Endodermal cell (in vitro differentiated cells): ENCODE results near the gene RXRA. TPM values are rescaled to one million over a fixed set of nuclear protein-coding genes. Genes with fewer than 3 reads are reported as not detected.

Experiments used
- DNase-seq: peaks from one replicate; pipeline ENCODE4 v3.0.0-alpha.2; 2017
- H3K27ac ChIP-seq: 2 replicates; pipeline ENCODE4 v1.5.1; 2013; ENCODE audit warnings: mild to moderate bottlenecking, low read depth, low read length, moderate library complexity
- H3K27me3 ChIP-seq: 2 replicates; pipeline ENCODE4 v1.6.1; 2013; ENCODE audit warnings: mild to moderate bottlenecking, low read length, moderate library complexity; ENCODE audit not compliant: insufficient read depth, control insufficient read depth, poor library complexity, severe bottlenecking
- H3K36me3 ChIP-seq: 2 replicates; pipeline ENCODE4 v1.7.0; 2013; ENCODE audit warnings: mild to moderate bottlenecking, low read length, moderate library complexity; ENCODE audit not compliant: control insufficient read depth, insufficient read depth
- H3K4me1 ChIP-seq: one replicate; pipeline ENCODE4 v1.7.0; 2013; ENCODE audit warnings: low read length; ENCODE audit not compliant: control insufficient read depth, insufficient read depth
- H3K4me3 ChIP-seq: 2 replicates; pipeline ENCODE4 v1.5.1; 2013; ENCODE audit warnings: mild to moderate bottlenecking, low read length, moderate library complexity
- H3K9ac ChIP-seq: 2 replicates; pipeline ENCODE4 v1.6.1; 2013; ENCODE audit warnings: mild to moderate bottlenecking, low read length, moderate library complexity; ENCODE audit not compliant: poor library complexity, severe bottlenecking; ENCODE audit errors: extremely low read depth
- H3K9me3 ChIP-seq: 2 replicates; pipeline ENCODE4 v1.6.1; 2013; ENCODE audit warnings: mild to moderate bottlenecking, low read length, moderate library complexity; ENCODE audit not compliant: control insufficient read depth
- H3K27ac Mint-ChIP-seq: 2 replicates; pipeline ENCODE4 v1.8.0; 2020; ENCODE audit warnings: mixed read lengths
- H3K27me3 Mint-ChIP-seq: 2 replicates; pipeline ENCODE4 v1.8.0; 2021; ENCODE audit warnings: mild to moderate bottlenecking, mixed read lengths; ENCODE audit not compliant: insufficient read depth
- H3K36me3 Mint-ChIP-seq: 2 replicates; pipeline ENCODE4 v1.8.0; 2020; ENCODE audit warnings: low read depth, mixed read lengths
- H3K4me1 Mint-ChIP-seq: 2 replicates; pipeline ENCODE4 v1.8.0; 2020; ENCODE audit warnings: mixed read lengths
- H3K4me3 Mint-ChIP-seq: 2 replicates; pipeline ENCODE4 v1.8.0; 2020; ENCODE audit warnings: mild to moderate bottlenecking, moderate library complexity, mixed read lengths
- H3K9me3 Mint-ChIP-seq: 2 replicates; pipeline ENCODE4 v1.8.0; 2020; ENCODE audit warnings: mild to moderate bottlenecking, mixed read lengths
- WGBS, 2 experiments: methylation state at CpG; one replicate each; pipeline versions ENCODE4 v1.1.5 to v1.1.7; 2013; ENCODE audit warnings: missing lambda C conversion rate in 2 of 2, mixed read lengths in 1 of 2; ENCODE audit not compliant: insufficient coverage in 1 of 2, insufficient read length in 1 of 2; 5-methylcytosine and 5-hydroxymethylcytosine counted together
- long read RNA-seq, 4 experiments: library from polyadenylated mRNA in 2 of 4; library from RNA in 1 of 4; library from capped mRNA in 1 of 4; stranded (forward) in 3 of 4; unstranded in 1 of 4; transcript quantifications; one replicate each; pipeline ENCODE4 v2.0.0, GENCODE V29; 2020 to 2021; ENCODE audit warnings: inconsistent platforms in 1 of 4
- polyA plus RNA-seq, 2 experiments: library from polyadenylated mRNA; stranded (reverse); fragments of 50-300 nt; gene quantifications; one replicate each; pipeline ENCODE4 v1.2.3, GENCODE V29; 2013
- total RNA-seq, 2 donors: library from RNA; stranded (reverse); fragmentation: NEBNext Ultra II Directional in 1 of 2; extraction: Animal tissue kit (Norgen Biotek cat#: 25700) in 1 of 2; gene quantifications; 2 replicates in 1 of 2; 3 replicates in 1 of 2; pipeline ENCODE4 v1.2.1, GENCODE V29; 2021
- TF ChIP-seq, protein P1 (sequence below): fragments of 200-600 bp; sonication (generic); conservative IDR thresholded peaks from 2 replicates; pipeline ENCODE4 v1.5.0; 2021; ENCODE audit warnings: antibody characterized with exemption, mild to moderate bottlenecking

Gene RXRA
- 10 to 100 TPM; 58.3 to 70.6 TPM for total RNA-seq
- 37.4 TPM for polyA plus RNA-seq (2013, experiment 1 of 2)
- polyA plus RNA-seq (2013, experiment 2 of 2): 33.9 TPM
- long read RNA-seq, experiment 1, transcript RXRA-202 (10 exons, 1,846 nt): major isoform, 5 of 38 reads
- long read RNA-seq, experiment 1, partial matches to known transcripts: 14 of 38 reads
- long read RNA-seq, experiment 1, other reads (novel, unspliced or antisense): 19 of 38 reads
- long read RNA-seq, experiment 2, transcript RXRA-202 (10 exons, 1,846 nt): major isoform, 51 of 74 reads
- long read RNA-seq, experiment 2, partial matches to known transcripts: 17 of 74 reads
- long read RNA-seq, experiment 2, other reads (novel, unspliced or antisense): 6 of 74 reads
- long read RNA-seq, experiment 3, partial matches to known transcripts: 20 of 29 reads
- long read RNA-seq, experiment 3, other reads (novel, unspliced or antisense): 7 of 29 reads
- long read RNA-seq, experiment 4, partial matches to known transcripts: 2 of 5 reads
- long read RNA-seq, experiment 4, other reads (novel, unspliced or antisense): 3 of 5 reads

DNA sequence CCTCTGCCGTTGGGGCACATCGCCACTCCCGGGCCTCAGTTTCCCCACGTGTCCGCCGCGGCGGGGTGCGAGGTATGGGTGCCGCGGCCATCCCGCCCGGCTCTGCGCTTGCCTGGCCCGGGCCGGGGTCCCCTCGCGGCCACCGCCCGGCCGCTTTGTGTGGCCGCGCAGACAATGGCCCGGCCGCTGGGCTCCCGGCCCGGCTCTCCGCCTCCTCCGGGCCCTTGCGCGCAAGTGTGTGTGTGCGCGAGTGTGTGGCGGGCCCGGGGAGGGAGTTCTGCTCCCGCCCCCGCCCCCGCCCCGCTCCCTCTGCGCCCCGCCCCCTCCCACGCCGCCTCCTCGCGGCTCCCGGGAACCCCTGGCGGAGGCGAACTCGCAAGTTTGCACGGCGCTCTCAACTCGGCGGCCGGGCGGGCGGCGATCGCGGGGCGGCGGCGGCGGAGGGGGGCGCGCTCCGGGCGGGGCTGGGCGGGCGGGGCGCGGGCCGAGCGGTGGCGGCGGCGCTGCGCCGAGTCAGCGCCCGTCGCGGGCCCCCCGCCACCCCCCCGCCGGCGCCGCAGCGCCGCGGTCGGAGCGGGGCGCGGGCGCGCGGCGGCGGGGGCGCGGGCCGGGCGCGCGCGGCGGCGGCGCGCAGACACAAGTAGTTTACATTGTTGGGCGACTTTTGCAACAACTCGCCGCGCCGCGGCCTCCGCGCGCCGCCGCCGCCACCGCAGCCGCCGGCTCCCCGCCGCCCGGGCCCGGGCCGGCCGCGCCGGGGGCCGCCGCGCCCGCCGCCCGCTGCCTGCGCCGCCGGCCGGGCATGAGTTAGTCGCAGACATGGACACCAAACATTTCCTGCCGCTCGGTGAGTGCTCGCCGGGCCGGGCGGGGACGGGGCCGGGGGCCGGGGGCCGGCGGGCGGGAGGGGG is at the start of gene RXRA:
Gene RXRA, plus strand, starts transcription at position 643 of the 911 bp plus-strand sequence. Its CDS starts 177 bp downstream, at position 820.
- Histone ChIP-seq H3K4me1 (peaks cover 25% of the 10 kb centered on the region), H3K9ac (peak within 1 kb of the TSS; percentile 81), H3K9me3 (no peaks in the 10 kb centered on the region), H3K27me3 (no peaks in the 10 kb centered on the region), H3K4me3 (peak within 1 kb of the TSS; percentile 88), H3K36me3 (no peaks in the 10 kb centered on the region), H3K27ac (peak within 1 kb of the TSS; percentile 94)
- TF ChIP-seq, protein P1, sequence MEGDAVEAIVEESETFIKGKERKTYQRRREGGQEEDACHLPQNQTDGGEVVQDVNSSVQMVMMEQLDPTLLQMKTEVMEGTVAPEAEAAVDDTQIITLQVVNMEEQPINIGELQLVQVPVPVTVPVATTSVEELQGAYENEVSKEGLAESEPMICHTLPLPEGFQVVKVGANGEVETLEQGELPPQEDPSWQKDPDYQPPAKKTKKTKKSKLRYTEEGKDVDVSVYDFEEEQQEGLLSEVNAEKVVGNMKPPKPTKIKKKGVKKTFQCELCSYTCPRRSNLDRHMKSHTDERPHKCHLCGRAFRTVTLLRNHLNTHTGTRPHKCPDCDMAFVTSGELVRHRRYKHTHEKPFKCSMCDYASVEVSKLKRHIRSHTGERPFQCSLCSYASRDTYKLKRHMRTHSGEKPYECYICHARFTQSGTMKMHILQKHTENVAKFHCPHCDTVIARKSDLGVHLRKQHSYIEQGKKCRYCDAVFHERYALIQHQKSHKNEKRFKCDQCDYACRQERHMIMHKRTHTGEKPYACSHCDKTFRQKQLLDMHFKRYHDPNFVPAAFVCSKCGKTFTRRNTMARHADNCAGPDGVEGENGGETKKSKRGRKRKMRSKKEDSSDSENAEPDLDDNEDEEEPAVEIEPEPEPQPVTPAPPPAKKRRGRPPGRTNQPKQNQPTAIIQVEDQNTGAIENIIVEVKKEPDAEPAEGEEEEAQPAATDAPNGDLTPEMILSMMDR: peak; percentile 50
- no peaks in the 10 kb centered on the region for H3K36me3 Mint-ChIP-seq
- peaks cover 38% of the 10 kb centered on the region for H3K4me1 Mint-ChIP-seq
- DNase-seq: peak; percentile 88
- peak within 1 kb of the TSS; percentile 78 for H3K27ac Mint-ChIP-seq
- peak within 1 kb of the TSS; percentile 71 for H3K4me3 Mint-ChIP-seq
- WGBS, 2 experiments: 0% methylated on average over 6 to 155 of the region's 156 CpGs
- H3K27me3 Mint-ChIP-seq: no peaks in the 10 kb centered on the region
- no peaks in the 10 kb centered on the region for H3K9me3 Mint-ChIP-seq

DNA sequence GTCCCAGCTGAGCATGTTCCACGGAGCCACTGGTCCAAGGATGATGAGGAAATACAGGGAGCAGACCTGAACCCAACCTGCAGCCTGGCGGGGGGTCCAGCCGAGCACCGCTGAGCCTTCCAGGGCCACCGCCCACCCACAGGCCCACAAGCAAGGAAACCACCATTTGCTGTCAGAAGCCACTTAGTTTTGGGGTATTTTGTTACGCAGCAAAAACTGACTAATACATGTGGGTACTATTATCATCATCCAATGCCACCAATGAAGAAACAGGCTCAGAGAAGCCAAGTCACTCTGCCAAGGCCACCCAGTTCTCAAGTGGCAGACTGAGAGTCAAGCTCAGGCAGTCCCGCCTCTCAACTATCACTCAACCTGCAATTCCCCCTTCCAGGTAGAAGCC is 48.0 kb upstream of the RXRA start:
- Mint-ChIP-seq H3K27me3 (no peaks in the 10 kb centered on the region), H3K4me1 (no peaks in the 10 kb centered on the region), H3K36me3 (no peaks in the 10 kb centered on the region), H3K27ac (no peak overlapping the region), H3K4me3 (no peak overlapping the region), H3K9me3 (no peaks in the 10 kb centered on the region)
- TF ChIP-seq, protein P1: no peak
- no peaks in the 10 kb centered on the region for H3K36me3 ChIP-seq
- no peaks in the 10 kb centered on the region for H3K4me1 ChIP-seq
- no peaks in the 10 kb centered on the region for H3K27me3 ChIP-seq
- no peak overlapping the region for H3K27ac ChIP-seq
- no peak overlapping the region for H3K9ac ChIP-seq
- no peak overlapping the region for H3K4me3 ChIP-seq
- 92 to 100% methylated on average over 5 to 7 of the region's 7 CpGs for WGBS, 2 experiments
- DNase-seq: no peak
- no peaks in the 10 kb centered on the region for H3K9me3 ChIP-seq

DNA sequence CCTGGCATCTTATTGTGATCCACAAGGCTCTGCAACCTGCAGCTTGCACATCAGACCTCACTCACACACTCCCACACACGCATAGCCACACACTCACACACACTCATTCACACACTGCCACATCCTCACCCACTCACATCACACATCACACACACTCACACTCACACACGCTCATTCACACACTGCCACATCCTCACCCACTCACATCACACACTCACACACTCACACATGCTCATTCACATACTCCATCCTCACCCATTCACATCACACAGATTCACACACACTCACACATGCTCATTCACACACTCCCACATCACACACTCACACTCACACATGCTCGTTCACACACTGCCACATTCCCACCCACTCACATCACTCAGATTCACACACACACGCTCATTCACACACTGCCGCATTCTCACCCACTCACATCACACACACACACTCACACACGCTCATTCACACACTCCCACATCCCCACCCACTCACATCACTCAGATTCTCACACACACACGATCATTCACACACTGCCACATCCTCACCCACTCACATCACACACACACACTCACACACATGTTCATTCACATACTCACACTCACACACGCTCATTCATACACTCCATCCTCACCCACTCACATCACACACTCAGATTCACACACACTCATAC is 47.1 kb upstream of the RXRA start:
- Histone ChIP-seq H3K36me3 (no peaks in the 10 kb centered on the region), H3K9me3 (no peaks in the 10 kb centered on the region), H3K27me3 (no peaks in the 10 kb centered on the region), H3K27ac (no peak overlapping the region), H3K4me3 (no peak overlapping the region), H3K4me1 (no peaks in the 10 kb centered on the region), H3K9ac (no peak overlapping the region)
- Mint-ChIP-seq H3K4me3 (no peak overlapping the region), H3K4me1 (no peaks in the 10 kb centered on the region), H3K27me3 (no peaks in the 10 kb centered on the region), H3K36me3 (no peaks in the 10 kb centered on the region), H3K27ac (no peak overlapping the region), H3K9me3 (no peaks in the 10 kb centered on the region)
- TF ChIP-seq, protein P1: no peak
- WGBS, 2 experiments: 88% methylated on average over 7 to 8 of the region's 8 CpGs
- no peak for DNase-seq
